Measurements from ENCODE around the gene GUCA2B. TPM values are rescaled to one million over a fixed set of nuclear protein-coding genes. Genes with fewer than 3 reads are reported as not detected.

The GUCA2B gene
- not detected in 2 replicates for total RNA-seq

DNA sequence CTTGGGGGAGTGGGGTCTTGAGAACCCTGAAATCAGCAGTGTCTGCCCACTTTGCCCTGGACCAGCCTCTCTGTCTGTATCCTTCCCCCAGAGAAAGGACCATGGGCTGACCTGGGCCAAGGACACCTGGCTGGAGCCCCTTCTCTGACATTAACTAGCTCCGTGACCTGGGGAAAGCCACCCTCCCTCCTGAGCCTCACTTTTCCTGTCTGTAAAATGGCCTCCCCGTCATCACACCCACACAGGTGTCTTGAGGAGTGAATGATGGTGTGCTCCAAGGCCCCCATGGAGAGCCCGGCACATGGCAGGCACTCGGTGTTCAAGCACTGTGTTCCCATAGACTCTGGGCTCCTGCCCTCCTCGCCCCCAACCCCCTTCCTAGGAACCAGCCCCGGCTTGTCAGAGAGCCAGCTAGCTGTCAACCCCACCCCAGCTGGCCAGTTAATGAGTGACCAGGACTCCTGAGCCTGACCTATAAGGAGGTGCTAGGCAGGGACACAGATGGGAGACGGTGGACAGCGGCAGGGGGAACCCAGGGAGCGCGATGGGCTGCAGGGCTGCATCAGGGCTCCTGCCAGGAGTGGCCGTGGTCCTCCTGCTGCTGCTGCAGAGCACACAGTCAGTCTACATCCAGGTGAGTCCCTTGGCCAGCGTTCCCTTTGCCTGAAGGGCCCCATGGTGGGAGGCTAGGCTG is at the start of gene GUCA2B:
TSS of gene GUCA2B (plus strand) at position 504 of the 694 bp plus-strand sequence. CDS start at position 545, 41 bp downstream.

DNA sequence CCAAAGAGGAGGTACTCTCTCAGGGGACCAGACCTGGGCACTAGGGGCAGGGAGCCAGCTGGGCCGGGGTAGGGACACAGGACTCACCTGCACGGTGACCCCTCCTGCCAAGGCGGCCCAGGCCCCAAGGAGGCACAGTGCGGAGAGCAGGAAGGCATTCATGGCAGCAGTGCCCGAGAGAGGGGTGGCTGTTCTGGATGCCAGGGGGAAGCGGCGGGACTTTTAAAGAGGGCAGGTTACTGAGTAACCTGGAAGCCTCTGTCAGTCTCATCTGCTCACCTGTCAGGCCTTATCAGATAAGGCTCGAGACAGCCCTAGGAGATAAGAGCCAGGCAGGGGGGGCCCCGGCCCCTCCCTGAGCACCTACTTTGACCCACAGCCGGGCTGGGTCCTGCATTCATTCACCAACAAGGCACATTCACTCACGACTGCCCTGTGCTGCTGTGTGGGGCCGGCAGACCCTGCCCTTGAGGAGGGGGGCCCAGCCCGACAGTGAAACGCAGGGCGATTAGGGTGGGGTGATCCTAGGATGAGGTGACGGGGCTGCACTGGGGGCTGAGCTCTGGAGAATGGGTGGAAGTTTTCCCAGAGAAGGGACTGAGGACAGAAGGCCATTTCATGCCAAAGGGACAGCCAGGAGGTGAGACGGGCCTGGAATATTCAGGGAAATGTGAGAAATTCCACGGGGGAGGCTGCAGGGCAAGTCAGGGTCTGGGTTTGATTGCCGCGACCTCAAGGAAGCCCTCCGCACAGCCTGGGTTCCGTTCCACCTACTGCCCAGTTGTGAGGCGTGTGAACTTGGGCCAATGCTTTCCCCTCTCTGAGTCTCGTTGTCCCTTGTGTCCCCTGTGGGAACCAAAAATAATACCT is 11.6 kb downstream of the GUCA2B start, which contains the start of gene GUCA2A:
TSS of gene GUCA2A (minus strand) at position 195 of the 870 bp plus-strand sequence. CDS start at position 162, 33 bp downstream.

Other genes with a start within 250 kb of the GUCA2B start
- gene HIVEP3, start 234.5 kb upstream of the GUCA2B start, total RNA-seq: 0.24 TPM in 1 of 2 replicates, not detected in the other
- gene GUCA2A, start 11.3 kb downstream of the GUCA2B start, total RNA-seq: not detected in 2 replicates
- gene FOXJ3, start 181.8 kb downstream of the GUCA2B start, total RNA-seq: 16.6 and 22.4 TPM in 2 replicates
- under 0.01 TPM in 1 of 2 replicates, not detected in the other for gene RIMKLA, start 227.4 kb downstream of the GUCA2B start, total RNA-seq

All from tracheal epithelial cell (primary cell).